ENCODE measurements around the gene PRR9. TPM values are rescaled to one million over a fixed set of nuclear protein-coding genes. Genes with fewer than 3 reads are reported as not detected.

The PRR9 gene
- total RNA-seq, 1 donor from 2014 or later: not detected

DNA sequence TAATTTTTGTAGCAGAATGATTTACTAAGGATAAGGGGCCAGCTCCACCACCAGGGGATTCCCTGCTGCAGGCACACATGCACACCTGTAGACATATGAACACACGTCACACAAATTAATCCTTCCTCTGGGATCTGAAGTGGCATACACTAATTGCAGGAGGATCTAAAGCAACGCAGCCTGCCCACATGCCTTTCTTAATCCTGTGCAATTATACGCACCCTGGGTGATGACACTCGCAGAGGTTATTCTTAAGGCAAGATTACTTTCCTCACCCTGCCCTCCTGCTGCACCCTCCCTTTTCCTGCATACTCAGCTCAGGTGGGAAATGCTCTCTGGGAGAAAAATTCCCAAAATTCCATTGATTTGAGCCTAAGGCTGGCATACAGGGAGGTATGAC is 34.6 kb downstream of the PRR9 start:
- no peak for TF ChIP-seq CTCF (conservative IDR thresholded peaks at IDR 0.05; ENCODE audit: low read depth, low read length)
- no peak overlapping the region for H3K4me3 ChIP-seq (ENCODE audit: low read depth, low read length)
- no peak for DNase-seq (ENCODE audit: low read depth)

DNA sequence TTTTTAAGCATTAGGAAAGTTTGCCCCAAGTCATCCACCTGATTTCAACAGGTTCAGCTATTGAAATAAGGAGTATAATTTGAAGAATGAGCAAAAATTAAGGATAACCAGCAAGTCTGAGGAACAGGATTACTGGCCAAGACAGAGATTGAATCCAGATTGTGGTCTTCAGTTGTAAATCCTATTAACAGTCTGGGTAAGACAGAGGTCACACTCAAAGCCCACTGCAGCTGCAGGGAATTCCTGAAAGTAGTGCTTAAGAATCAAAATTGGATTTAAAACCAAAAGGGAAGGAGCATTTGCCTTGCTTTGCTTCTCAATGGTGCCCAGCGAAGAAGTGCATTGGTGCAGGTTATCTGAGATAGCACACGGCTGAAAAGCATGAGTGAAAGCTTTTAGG is 35.7 kb downstream of the PRR9 start:
- no peak overlapping the region for H3K4me3 ChIP-seq (ENCODE audit: low read depth, low read length)
- no peak for DNase-seq (ENCODE audit: low read depth)
- TF ChIP-seq CTCF (conservative IDR thresholded peaks at IDR 0.05; ENCODE audit: low read depth, low read length): no peak

DNA sequence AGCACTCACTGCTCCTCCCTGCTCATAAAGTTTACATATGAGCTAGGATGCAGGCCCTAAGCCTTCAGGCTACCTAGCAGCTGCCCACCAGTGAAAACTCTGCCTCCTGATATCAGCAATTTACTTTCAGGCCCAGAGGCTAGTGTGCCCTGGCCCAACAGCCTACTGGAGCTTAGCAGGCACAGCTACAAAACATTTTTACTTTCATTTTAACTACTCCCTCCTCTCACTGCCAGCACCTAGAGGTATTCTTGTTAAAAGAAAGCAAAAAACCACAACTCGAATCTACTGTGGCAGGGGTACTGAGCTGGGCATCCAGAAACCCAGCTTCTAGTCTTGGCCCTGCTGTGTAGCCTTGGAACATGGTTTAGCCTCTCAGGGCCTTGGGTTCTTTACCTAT is 36.3 kb downstream of the PRR9 start:
- H3K4me3 ChIP-seq (ENCODE audit: low read depth, low read length): no peak overlapping the region
- no peak for DNase-seq (ENCODE audit: low read depth)
- no peak for TF ChIP-seq CTCF (conservative IDR thresholded peaks at IDR 0.05; ENCODE audit: low read depth, low read length)

- no peak within 1 kb of the TSS for H3K4me3 ChIP-seq (ENCODE audit: low read depth, low read length)
- DNase-seq (ENCODE audit: low read depth): no peak
- TF ChIP-seq CTCF (conservative IDR thresholded peaks at IDR 0.05; ENCODE audit: low read depth, low read length): no peak
These were observed 42.0 kb downstream of the PRR9 start, which contains the start of gene LORICRIN for GRCh38 chr1:153259387-153259786. LORICRIN (plus strand) TSS chr1:153259687; CDS start chr1:153260950, 1,263 bp downstream.

GRCh38 chr1:153260585-153261280 is 43.3 kb downstream of the PRR9 start:
- TF ChIP-seq CTCF (conservative IDR thresholded peaks at IDR 0.05; ENCODE audit: low read depth, low read length): no peak
- no peak overlapping the region for H3K4me3 ChIP-seq (ENCODE audit: low read depth, low read length)

DNA sequence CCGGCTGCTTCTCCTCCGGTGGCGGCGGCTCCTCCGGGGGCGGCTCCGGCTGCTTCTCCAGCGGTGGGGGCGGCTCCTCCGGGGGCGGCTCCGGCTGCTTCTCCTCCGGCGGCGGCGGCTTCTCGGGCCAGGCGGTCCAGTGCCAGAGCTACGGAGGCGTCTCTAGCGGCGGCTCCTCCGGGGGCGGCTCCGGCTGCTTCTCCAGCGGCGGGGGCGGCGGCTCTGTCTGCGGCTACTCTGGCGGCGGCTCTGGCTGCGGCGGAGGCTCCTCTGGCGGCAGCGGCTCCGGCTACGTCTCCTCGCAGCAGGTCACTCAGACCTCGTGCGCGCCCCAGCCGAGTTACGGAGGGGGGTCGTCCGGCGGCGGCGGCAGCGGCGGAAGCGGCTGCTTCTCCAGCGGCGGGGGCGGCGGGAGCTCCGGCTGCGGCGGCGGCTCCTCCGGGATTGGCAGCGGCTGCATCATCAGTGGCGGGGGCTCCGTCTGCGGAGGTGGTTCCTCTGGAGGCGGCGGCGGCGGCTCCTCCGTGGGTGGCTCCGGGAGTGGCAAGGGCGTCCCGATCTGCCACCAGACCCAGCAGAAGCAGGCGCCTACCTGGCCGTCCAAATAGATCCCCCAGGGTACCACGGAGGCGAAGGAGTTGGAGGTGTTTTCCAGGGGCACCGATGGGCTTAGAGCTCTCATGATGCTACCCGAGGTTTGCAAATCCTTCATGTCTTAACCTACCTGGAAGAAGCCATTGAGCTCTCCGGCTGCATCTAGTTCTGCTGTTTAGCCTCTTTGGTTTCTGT is 44.1 kb downstream of the PRR9 start:
- DNase-seq (ENCODE audit: low read depth): no peak
- no peak for TF ChIP-seq CTCF (conservative IDR thresholded peaks at IDR 0.05; ENCODE audit: low read depth, low read length)

More at GRCh38 chr1:153260585-153261280, 43.3 kb downstream of the PRR9 start:
- no peak for DNase-seq (ENCODE audit: low read depth)

More for the DNA sequence above, 44.1 kb downstream of the PRR9 start:
- H3K4me3 ChIP-seq (ENCODE audit: low read depth, low read length): peak overlapping the region; percentile 20

Measured in epithelial cell of proximal tubule (primary cell).